Ishikawa (cell line): Measurements from ENCODE around the gene SETMAR.

Experiments
- CEBPB ChIP-seq: IDR thresholded peaks from 2 replicates; pipeline ENCODE4 v1.6.1; 2012
- CREB1 ChIP-seq: IDR thresholded peaks from 2 replicates; pipeline ENCODE4 v1.6.1; 2012; ENCODE audit warnings: low read depth
- EGR1 ChIP-seq: IDR thresholded peaks from 2 replicates; pipeline ENCODE4 v1.6.1; 2012
- EP300 ChIP-seq: IDR thresholded peaks from 2 replicates; pipeline ENCODE4 v1.6.1; 2012; ENCODE audit warnings: borderline replicate concordance
- FOXM1 ChIP-seq: IDR thresholded peaks from 2 replicates; pipeline ENCODE4 v1.6.1; 2012; ENCODE audit warnings: low read depth, borderline replicate concordance
- NFIC ChIP-seq: IDR thresholded peaks from 2 replicates; pipeline ENCODE4 v1.6.1; 2012
- RAD21 ChIP-seq: IDR thresholded peaks from 2 replicates; pipeline ENCODE4 v1.6.1; 2012; ENCODE audit warnings: low read depth
- TAF1 ChIP-seq: IDR thresholded peaks from 2 replicates; pipeline ENCODE4 v1.6.1; 2012; ENCODE audit warnings: low read depth, mild to moderate bottlenecking
- TCF12 ChIP-seq: IDR thresholded peaks from 2 replicates; pipeline ENCODE4 v1.6.1; 2012; ENCODE audit warnings: low read depth
- TEAD4 ChIP-seq: IDR thresholded peaks from 2 replicates; pipeline ENCODE4 v1.6.1; 2012
- YY1 ChIP-seq: IDR thresholded peaks from 2 replicates; pipeline ENCODE4 v1.6.1; 2012; ENCODE audit warnings: low read depth
- ZBTB7A ChIP-seq: IDR thresholded peaks from 2 replicates; pipeline ENCODE4 v1.6.1; 2012; ENCODE audit warnings: low read depth
- TF ChIP-seq, protein P1 (sequence below): IDR thresholded peaks from 2 replicates; pipeline ENCODE4 v1.6.1; 2012; ENCODE audit warnings: low read depth, mild to moderate bottlenecking
- TF ChIP-seq, protein P2 (sequence below): IDR thresholded peaks from 2 replicates; pipeline ENCODE4 v1.6.1; 2012
- TF ChIP-seq, protein P3 (sequence below): IDR thresholded peaks from 2 replicates; pipeline ENCODE4 v1.6.1; 2012

Gene SETMAR

DNA sequence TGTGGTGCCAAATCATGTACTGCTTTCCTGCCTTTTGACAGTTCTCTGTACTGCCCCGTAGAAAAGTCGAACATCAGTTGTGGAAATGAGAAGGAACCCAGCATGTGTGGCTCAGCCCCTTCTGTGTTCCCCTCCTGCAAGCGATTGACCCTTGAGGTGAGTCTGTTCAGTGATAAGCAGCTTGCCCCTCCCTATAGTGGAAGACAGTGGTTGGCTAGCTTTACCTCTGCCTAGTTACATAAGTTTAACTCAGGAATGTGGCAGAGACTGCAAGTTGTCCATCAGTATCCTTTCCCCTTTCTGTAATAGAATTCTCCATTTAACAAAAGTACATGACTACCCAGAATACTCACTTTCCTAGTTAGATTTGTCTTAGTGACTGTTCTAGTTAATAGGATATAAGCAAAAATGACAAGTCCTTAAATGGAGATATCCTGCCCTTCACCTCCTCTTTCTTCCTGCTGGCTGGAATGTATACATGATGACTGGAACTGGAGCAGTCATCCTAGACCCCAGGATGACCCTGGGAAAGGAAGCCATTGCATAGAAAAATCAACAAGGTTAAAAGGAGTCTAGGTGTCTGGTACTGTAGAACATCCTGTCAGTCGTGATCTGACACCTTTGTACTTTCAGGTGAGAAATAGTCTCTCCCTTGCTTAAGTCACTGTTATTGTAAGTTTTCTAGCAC lies 10.6 kb downstream of the SETMAR start:
- no peak for TF ChIP-seq TCF12
- TF ChIP-seq YY1, result no peak
- no peak for TF ChIP-seq CREB1
- TF ChIP-seq NFIC, result no peak
- TF ChIP-seq, protein P1, sequence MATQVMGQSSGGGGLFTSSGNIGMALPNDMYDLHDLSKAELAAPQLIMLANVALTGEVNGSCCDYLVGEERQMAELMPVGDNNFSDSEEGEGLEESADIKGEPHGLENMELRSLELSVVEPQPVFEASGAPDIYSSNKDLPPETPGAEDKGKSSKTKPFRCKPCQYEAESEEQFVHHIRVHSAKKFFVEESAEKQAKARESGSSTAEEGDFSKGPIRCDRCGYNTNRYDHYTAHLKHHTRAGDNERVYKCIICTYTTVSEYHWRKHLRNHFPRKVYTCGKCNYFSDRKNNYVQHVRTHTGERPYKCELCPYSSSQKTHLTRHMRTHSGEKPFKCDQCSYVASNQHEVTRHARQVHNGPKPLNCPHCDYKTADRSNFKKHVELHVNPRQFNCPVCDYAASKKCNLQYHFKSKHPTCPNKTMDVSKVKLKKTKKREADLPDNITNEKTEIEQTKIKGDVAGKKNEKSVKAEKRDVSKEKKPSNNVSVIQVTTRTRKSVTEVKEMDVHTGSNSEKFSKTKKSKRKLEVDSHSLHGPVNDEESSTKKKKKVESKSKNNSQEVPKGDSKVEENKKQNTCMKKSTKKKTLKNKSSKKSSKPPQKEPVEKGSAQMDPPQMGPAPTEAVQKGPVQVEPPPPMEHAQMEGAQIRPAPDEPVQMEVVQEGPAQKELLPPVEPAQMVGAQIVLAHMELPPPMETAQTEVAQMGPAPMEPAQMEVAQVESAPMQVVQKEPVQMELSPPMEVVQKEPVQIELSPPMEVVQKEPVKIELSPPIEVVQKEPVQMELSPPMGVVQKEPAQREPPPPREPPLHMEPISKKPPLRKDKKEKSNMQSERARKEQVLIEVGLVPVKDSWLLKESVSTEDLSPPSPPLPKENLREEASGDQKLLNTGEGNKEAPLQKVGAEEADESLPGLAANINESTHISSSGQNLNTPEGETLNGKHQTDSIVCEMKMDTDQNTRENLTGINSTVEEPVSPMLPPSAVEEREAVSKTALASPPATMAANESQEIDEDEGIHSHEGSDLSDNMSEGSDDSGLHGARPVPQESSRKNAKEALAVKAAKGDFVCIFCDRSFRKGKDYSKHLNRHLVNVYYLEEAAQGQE, result no peak
- no peak for TF ChIP-seq TEAD4
- TF ChIP-seq, protein P2, sequence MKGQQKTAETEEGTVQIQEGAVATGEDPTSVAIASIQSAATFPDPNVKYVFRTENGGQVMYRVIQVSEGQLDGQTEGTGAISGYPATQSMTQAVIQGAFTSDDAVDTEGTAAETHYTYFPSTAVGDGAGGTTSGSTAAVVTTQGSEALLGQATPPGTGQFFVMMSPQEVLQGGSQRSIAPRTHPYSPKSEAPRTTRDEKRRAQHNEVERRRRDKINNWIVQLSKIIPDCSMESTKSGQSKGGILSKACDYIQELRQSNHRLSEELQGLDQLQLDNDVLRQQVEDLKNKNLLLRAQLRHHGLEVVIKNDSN, result no peak

DNA sequence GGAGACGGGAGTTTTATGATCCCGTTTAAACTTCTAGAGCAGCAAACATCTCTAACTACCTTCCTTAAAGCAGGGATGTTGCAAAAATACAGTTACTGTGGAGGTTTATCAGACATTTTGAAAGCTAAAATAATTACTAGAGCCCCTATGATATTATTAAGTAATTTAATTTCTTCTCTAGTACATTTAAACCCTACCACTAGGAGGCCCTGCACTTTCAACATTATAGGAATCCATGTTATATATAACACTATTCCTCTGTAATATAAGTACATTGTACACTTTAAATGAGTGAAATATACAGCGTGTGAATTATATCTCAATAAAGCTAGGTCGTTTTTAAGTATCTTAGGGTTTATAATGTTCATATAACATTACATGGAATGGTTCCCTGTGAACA lies 11.5 kb downstream of the SETMAR start:
- TF ChIP-seq RAD21 (no peak), EP300 (no peak), YY1 (no peak), ZBTB7A (no peak), TEAD4 (no peak), NFIC (no peak), FOXM1 (no peak), TAF1 (no peak), EGR1 (no peak), TCF12 (no peak), CREB1 (no peak), CEBPB (no peak)
- TF ChIP-seq, protein P3, sequence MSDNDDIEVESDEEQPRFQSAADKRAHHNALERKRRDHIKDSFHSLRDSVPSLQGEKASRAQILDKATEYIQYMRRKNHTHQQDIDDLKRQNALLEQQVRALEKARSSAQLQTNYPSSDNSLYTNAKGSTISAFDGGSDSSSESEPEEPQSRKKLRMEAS, result no peak
- TF ChIP-seq, protein P1, result no peak
- TF ChIP-seq, protein P2, result no peak

DNA sequence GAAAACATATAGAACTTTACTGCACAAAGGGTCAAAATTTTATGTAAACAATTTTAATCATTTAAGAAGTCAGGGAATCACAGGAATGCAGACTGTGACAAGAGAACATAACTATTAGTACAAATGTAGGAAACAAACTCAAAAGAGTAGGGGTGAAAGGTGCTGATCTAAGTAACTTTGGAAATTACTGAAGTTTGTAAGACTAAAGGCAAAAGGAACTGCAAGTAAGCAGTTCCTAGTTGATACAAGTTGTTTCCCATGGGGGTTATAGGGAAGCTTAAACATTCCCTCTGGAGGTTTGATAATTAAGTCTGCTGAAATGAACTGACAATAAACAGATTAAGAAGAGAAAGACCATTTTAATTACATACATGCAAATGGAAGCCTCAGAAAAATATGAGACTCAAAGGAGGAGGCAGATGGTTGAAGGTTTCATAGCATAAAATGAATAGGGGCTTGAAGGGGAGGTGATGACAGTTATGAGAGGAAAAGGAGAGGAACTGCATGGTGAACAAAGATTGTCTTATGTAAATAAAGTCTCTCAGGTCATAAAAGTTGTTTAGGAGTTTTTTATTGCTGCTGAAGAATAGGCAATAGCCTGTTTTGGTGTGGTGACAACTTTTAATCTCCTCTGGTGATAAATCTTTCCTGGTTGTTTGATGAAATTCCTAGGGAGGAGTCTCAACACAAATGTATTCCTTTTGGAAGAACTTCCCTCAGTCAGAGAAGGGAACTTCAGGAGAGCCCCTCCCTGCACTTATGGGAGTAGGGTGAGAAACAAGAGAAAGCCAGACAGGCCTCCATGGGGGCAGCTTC lies 17.1 kb downstream of the SETMAR start:
- TF ChIP-seq TEAD4 (no peak), NFIC (no peak), EGR1 (no peak), EP300 (no peak), ZBTB7A (no peak), CEBPB (no peak), FOXM1 (no peak)

DNA sequence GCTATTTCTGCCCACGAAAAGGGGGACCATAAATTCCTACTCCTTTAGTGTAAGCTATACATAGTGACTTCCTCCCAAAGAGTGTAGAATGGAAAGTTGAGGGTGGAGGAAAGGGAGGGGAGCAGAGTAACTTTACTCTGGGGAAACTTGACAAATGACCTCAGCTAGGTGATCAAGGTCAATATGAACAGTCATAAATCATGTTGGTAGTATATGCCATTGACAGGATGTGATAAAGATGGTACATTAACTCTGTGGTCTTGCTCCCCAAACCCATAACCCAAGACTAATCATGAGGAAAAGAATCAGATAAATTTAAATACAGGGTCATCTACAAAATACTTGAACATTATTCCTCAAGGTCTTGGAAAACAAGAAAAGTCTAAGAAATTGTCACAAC lies 18.6 kb downstream of the SETMAR start:
- TF ChIP-seq ZBTB7A (no peak), EP300 (no peak), NFIC (no peak), CEBPB (no peak), YY1 (no peak), EGR1 (no peak), TCF12 (no peak), RAD21 (no peak)
- TF ChIP-seq, protein P2, result no peak
- TF ChIP-seq, protein P1, result no peak
